ENCODE results near the gene FUZ. TPM values are rescaled to one million over a fixed set of nuclear protein-coding genes. Genes with fewer than 3 reads are reported as not detected.

Gene FUZ
- polyA plus RNA-seq, 4 donors, result 4.1 to 21.0 (median 10.0) TPM

DNA sequence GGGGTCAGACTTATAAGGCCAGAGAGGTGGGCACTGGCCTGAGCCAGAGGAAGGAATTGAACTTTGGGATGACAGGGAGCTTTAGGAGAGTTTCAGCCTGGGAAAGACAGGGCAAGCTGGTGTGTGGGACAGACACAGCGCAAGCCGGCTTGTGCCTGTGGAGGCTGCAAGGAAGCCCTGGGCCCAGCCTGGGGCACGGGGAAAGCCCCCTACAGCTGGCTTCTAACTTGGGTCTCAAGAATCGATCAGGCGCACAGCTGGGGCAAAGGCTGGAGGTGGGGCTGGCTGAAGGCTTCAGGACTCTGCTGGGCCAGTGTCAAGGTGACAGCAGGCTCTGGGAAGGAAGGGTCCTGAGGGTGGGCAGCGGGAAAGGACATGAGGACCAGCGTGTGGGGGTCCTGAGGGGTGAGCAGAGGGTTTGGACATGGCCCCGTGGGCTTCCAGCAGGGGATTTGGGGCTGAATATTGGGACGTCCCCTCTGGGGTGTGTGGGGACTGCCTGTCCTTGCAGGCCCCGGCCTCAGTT lies 40.8 kb upstream of the FUZ start:
- WGBS, 3 donors, result 76 to 87% (median 81%) methylated on average over 8 to 10 of the region's 10 CpGs
- Histone ChIP-seq H3K27me3 (ENCODE audit: control insufficient read depth in 3 of 3, insufficient read depth in 3 of 3, low read length in 3 of 3) (no peaks in the 10 kb centered on the region), H3K9me3 (ENCODE audit: control insufficient read depth in 2 of 2, insufficient read depth in 1 of 2, low read depth in 1 of 2, low read length in 1 of 2) (peaks cover 0 to 12% of the 10 kb centered on the region in 2 donors), H3K36me3 (ENCODE audit: control insufficient read depth in 3 of 3, insufficient read depth in 2 of 3, low read depth in 1 of 3, low read length in 3 of 3) (peaks cover 0 to 56% (median 10%) of the 10 kb centered on the region in 3 donors), H3K27ac (ENCODE audit: low read depth in 1 of 3, low read length in 2 of 3) (no peak overlapping the region), H3K4me1 (ENCODE audit: control insufficient read depth in 3 of 3, insufficient read depth in 2 of 3, low read depth in 1 of 3, low read length in 2 of 3) (peaks cover 0 to 27% (median 0%) of the 10 kb centered on the region in 3 donors), H3K4me3 (ENCODE audit: low read depth in 1 of 3, low read length in 3 of 3) (no peak overlapping the region)
- FAIRE-seq (no peak), DNase-seq (no peak)

DNA sequence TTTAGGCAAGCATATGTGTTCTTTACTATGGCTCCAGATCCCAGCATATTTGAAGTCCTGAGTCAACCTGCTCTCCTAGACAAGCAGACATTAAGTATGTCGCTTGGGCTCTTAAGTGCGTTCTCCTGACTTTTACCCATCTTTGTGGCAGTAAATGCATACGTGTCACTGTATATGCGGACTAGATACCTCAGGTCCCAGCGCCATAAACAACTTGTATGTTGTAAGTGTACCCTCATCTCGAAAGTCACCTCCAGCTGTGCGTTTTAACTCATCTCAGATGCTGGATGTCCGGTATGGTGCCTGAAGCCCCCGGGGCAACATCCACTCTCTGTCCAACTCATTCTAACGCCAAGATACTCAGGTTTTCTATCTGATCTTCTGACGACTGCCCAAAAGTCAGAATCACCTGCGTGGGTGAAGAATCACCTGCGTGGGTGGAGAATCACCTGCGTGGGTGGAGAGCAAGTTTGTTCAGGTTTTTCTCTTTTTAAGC lies 39.6 kb upstream of the FUZ start:
- DNase-seq (no peak), FAIRE-seq (no peak)
- peaks cover 0 to 18% of the 10 kb centered on the region in 2 donors for H3K9me3 ChIP-seq (ENCODE audit: control insufficient read depth in 2 of 2, insufficient read depth in 1 of 2, low read depth in 1 of 2, low read length in 1 of 2)
- peaks cover 0 to 44% (median 6%) of the 10 kb centered on the region in 3 donors for H3K36me3 ChIP-seq (ENCODE audit: control insufficient read depth in 3 of 3, insufficient read depth in 2 of 3, low read depth in 1 of 3, low read length in 3 of 3)
- H3K27ac ChIP-seq (ENCODE audit: low read depth in 1 of 3, low read length in 2 of 3), result no peak overlapping the region
- no peaks in the 10 kb centered on the region for H3K27me3 ChIP-seq (ENCODE audit: control insufficient read depth in 3 of 3, insufficient read depth in 3 of 3, low read length in 3 of 3)
- H3K4me3 ChIP-seq (ENCODE audit: low read depth in 1 of 3, low read length in 3 of 3), result peak overlapping the region in 1 of 3 donors; percentile 57
- peaks cover 0 to 27% (median 0%) of the 10 kb centered on the region in 3 donors for H3K4me1 ChIP-seq (ENCODE audit: control insufficient read depth in 3 of 3, insufficient read depth in 2 of 3, low read depth in 1 of 3, low read length in 2 of 3)
- 70 to 79% (median 74%) methylated on average over 14 of the region's 14 CpGs for WGBS, 3 donors

DNA sequence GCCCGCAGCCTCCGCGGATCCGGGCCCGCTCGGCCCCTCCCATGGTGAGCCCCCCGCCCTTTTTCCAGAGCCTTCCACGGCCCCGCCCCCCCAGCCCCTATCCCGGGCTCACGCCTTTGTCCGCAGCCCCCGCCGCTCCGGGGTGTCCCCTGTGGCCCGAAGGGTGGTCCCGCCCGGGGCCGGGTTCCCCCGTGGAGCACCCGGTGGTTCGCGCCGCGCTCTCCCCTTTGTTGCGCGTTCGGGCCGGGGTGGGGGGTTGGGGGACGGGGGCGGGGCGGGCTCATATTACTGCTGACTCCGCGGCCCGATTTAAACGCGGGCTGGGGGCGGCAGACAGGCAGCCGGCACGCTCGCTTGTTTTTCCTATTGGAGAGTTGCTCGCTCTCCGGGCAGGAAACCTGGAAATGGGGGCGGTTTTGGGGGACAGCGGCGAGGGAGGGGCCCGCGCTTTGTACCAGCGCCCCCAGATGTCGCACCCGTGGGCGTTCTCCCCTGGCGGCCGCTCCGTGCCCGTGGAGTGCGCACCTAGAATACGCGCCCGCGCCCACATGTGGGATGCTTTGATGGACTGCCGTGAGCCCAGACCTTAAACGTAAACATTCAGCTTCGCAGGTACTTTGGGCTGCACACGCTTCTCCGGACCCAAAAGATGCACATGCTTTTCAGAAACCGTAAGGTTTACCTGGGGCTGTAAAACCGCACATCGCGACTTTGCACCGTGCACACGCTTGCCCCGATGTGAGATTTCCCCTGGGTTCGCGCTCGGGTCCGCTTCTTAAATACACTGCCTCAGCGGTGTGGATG lies 38.6 kb upstream of the FUZ start:
- Histone ChIP-seq H3K36me3 (ENCODE audit: control insufficient read depth in 3 of 3, insufficient read depth in 2 of 3, low read depth in 1 of 3, low read length in 3 of 3) (peaks cover 0 to 33% (median 6%) of the 10 kb centered on the region in 3 donors), H3K4me1 (ENCODE audit: control insufficient read depth in 3 of 3, insufficient read depth in 2 of 3, low read depth in 1 of 3, low read length in 2 of 3) (peaks cover 0 to 27% (median 0%) of the 10 kb centered on the region in 3 donors), H3K27ac (ENCODE audit: low read depth in 1 of 3, low read length in 2 of 3) (peak overlapping the region; percentile 15 to 98 (median 93)), H3K9me3 (ENCODE audit: control insufficient read depth in 2 of 2, insufficient read depth in 1 of 2, low read depth in 1 of 2, low read length in 1 of 2) (peaks cover 0 to 18% of the 10 kb centered on the region in 2 donors), H3K4me3 (ENCODE audit: low read depth in 1 of 3, low read length in 3 of 3) (peak overlapping the region; percentile 57 to 92 (median 91)), H3K27me3 (ENCODE audit: control insufficient read depth in 3 of 3, insufficient read depth in 3 of 3, low read length in 3 of 3) (no peaks in the 10 kb centered on the region)
- DNase-seq, result peak; percentile 24 to 46
- no peak for FAIRE-seq
- 1 to 2% (median 2%) methylated on average over 63 to 78 of the region's 78 CpGs for WGBS, 3 donors

DNA sequence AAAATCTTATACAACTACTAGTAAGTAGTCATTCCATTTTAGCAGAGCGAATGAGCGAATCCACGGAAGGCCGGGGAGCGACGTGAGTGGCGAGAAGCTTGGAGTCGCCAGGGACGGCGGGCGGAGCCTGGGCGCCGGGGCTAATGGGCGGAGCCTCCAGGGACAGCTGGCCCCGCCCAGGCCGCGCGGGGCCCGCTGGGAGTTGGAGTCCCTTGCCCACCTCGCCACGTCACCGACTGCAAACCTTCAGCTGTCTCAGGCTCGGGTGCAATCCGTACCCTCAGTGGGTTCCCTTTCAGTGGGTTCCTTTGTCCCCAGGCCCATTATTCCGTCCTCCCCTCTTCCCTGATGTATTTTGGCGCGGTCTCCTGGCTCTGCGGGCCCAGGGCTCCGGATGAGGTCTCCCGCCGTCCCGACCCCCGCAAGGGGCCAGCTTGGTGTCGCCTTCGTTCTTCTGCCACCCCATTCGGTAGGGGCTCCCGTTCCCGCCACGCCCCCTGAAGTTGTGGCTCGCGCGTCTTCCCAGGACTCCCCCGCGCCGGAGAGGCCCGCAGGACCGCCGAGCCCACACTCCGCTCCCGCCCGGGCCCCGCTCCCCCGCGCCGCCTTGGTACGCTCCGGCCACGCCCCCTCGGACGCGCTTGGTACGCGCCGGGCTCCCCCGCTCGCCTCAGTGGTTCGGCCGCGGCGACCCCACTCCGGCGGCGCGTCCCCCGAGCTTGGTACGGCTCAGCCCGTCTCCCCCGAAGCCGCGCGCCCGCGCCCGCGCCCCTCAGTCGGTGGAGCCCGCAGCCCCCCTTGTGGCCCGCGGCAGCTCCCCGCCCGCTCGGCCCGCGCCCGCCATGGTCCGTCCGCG lies 37.6 kb upstream of the FUZ start, which contains the start of gene PTOV1:
Gene PTOV1 (plus strand): TSS at position 673 of the 856 bp plus-strand sequence.
- DNase-seq, result peak; percentile 93 to 95
- H3K4me1 ChIP-seq (ENCODE audit: control insufficient read depth in 3 of 3, insufficient read depth in 2 of 3, low read depth in 1 of 3, low read length in 2 of 3), result peaks cover 0 to 27% (median 0%) of the 10 kb centered on the region in 3 donors
- no peak for FAIRE-seq
- H3K36me3 ChIP-seq (ENCODE audit: control insufficient read depth in 3 of 3, insufficient read depth in 2 of 3, low read depth in 1 of 3, low read length in 3 of 3), result peaks cover 0 to 26% (median 6%) of the 10 kb centered on the region in 3 donors
- 1 to 3% (median 3%) methylated on average over 49 to 98 of the region's 98 CpGs for WGBS, 3 donors
- peaks cover 0 to 18% of the 10 kb centered on the region in 2 donors for H3K9me3 ChIP-seq (ENCODE audit: control insufficient read depth in 2 of 2, insufficient read depth in 1 of 2, low read depth in 1 of 2, low read length in 1 of 2)
- H3K27me3 ChIP-seq (ENCODE audit: control insufficient read depth in 3 of 3, insufficient read depth in 3 of 3, low read length in 3 of 3), result no peaks in the 10 kb centered on the region
- H3K27ac ChIP-seq (ENCODE audit: low read depth in 1 of 3, low read length in 2 of 3), result peak within 1 kb of the TSS; percentile 93 to 100 (median 98)
- H3K4me3 ChIP-seq (ENCODE audit: low read depth in 1 of 3, low read length in 3 of 3), result peak within 1 kb of the TSS; percentile 91 to 92 (median 92)

DNA sequence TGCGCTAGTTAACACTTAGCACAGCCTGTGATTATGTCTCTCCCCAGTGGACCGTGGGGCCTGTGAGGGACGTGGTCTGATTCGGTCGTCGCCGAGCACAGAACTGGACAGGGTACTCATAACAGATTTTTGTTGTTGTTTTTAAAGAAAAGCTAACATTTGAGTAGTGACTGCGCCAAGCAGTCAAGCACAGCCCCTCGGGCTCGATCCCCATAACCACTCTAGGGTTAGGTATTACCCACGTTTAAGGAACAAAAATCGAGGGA lies 37.1 kb upstream of the FUZ start:
- H3K4me3 ChIP-seq (ENCODE audit: low read depth in 1 of 3, low read length in 3 of 3), result peak overlapping the region; percentile 91 to 92 (median 92)
- FAIRE-seq (no peak), DNase-seq (no peak)
- peaks cover 0 to 18% of the 10 kb centered on the region in 2 donors for H3K9me3 ChIP-seq (ENCODE audit: control insufficient read depth in 2 of 2, insufficient read depth in 1 of 2, low read depth in 1 of 2, low read length in 1 of 2)
- H3K27me3 ChIP-seq (ENCODE audit: control insufficient read depth in 3 of 3, insufficient read depth in 3 of 3, low read length in 3 of 3), result no peaks in the 10 kb centered on the region
- H3K27ac ChIP-seq (ENCODE audit: low read depth in 1 of 3, low read length in 2 of 3), result peak overlapping the region in 2 of 3 donors; percentile 32 to 100
- peaks cover 0 to 21% (median 2%) of the 10 kb centered on the region in 3 donors for H3K36me3 ChIP-seq (ENCODE audit: control insufficient read depth in 3 of 3, insufficient read depth in 2 of 3, low read depth in 1 of 3, low read length in 3 of 3)
- H3K4me1 ChIP-seq (ENCODE audit: control insufficient read depth in 3 of 3, insufficient read depth in 2 of 3, low read depth in 1 of 3, low read length in 2 of 3), result peaks cover 0 to 27% (median 0%) of the 10 kb centered on the region in 3 donors
- WGBS, 3 donors, result 49 to 63% (median 58%) methylated on average over 12 of the region's 12 CpGs

DNA sequence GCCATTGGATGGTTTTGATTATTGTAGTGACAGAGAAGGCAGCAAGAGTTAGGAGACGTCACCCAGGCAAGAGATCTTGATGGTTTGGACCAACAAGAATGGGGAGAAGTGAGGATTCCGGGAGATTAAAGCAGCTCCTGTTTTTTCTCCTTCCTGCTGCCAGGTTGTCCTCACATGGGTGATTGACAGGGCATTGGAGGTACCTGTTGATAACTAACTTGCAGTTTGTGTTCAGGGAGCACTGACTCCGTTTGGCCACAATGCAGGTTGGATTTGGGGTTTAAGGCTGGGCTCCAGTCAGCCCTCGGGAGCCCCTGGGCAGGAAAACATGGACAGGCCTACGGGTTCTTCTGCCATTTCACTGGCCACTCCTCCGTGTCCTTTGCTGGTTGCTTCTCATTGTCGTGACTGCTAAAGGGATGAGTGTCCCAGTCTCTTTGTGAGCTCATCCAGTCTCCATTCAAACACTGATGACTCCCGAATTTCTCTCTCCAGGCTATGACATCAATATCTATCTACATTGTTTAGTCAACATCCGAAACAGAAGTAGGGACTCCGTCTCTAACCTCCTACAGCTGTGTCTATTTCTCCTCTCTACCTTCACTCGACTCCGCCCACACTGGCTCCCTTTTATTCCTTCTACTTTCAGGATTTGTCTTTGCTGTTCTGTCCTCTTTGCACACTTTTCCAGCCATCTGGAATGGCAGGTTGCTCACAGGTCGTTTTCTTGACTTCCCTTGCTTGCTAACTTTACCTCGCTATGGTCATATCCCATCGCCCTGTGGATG lies 36.5 kb upstream of the FUZ start:
- Histone ChIP-seq H3K4me3 (ENCODE audit: low read depth in 1 of 3, low read length in 3 of 3) (peak overlapping the region in 1 of 3 donors; percentile 92), H3K36me3 (ENCODE audit: control insufficient read depth in 3 of 3, insufficient read depth in 2 of 3, low read depth in 1 of 3, low read length in 3 of 3) (peaks cover 0 to 15% (median 0%) of the 10 kb centered on the region in 3 donors), H3K9me3 (ENCODE audit: control insufficient read depth in 2 of 2, insufficient read depth in 1 of 2, low read depth in 1 of 2, low read length in 1 of 2) (peaks cover 0 to 18% of the 10 kb centered on the region in 2 donors), H3K27me3 (ENCODE audit: control insufficient read depth in 3 of 3, insufficient read depth in 3 of 3, low read length in 3 of 3) (no peaks in the 10 kb centered on the region), H3K27ac (ENCODE audit: low read depth in 1 of 3, low read length in 2 of 3) (peak overlapping the region in 2 of 3 donors; percentile 32 to 100), H3K4me1 (ENCODE audit: control insufficient read depth in 3 of 3, insufficient read depth in 2 of 3, low read depth in 1 of 3, low read length in 2 of 3) (peaks cover 0 to 27% (median 0%) of the 10 kb centered on the region in 3 donors)
- no peak for FAIRE-seq
- 82 to 90% (median 89%) methylated on average over 15 of the region's 15 CpGs for WGBS, 3 donors
- no peak for DNase-seq

DNA sequence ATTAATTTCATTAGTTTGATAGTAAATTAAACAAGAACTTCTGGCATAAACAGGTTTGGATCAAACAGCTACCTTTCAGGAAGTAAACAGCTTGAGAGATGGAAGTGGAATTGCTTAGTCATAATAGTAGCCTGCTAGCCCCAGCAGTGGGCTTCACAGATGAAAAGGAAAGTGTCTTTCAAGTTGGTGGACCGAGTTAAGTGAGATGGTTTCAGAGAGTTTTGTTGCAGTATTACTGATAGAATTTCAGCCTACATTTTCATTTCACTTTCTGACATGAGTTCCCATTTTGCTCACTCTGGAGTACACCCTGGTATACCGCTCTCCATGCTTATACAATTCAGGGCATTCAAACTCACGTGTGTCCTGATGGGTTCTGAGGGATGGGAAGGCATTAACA lies 35.8 kb upstream of the FUZ start:
- FAIRE-seq (no peak), DNase-seq (no peak)
- H3K4me1 ChIP-seq (ENCODE audit: control insufficient read depth in 3 of 3, insufficient read depth in 2 of 3, low read depth in 1 of 3, low read length in 2 of 3), result peaks cover 0 to 20% (median 0%) of the 10 kb centered on the region in 3 donors
- no peak overlapping the region for H3K27ac ChIP-seq (ENCODE audit: low read depth in 1 of 3, low read length in 2 of 3)
- H3K36me3 ChIP-seq (ENCODE audit: control insufficient read depth in 3 of 3, insufficient read depth in 2 of 3, low read depth in 1 of 3, low read length in 3 of 3), result peaks cover 0 to 8% (median 0%) of the 10 kb centered on the region in 3 donors
- H3K9me3 ChIP-seq (ENCODE audit: control insufficient read depth in 2 of 2, insufficient read depth in 1 of 2, low read depth in 1 of 2, low read length in 1 of 2), result peaks cover 0 to 18% of the 10 kb centered on the region in 2 donors
- no peaks in the 10 kb centered on the region for H3K27me3 ChIP-seq (ENCODE audit: control insufficient read depth in 3 of 3, insufficient read depth in 3 of 3, low read length in 3 of 3)
- WGBS, 3 donors, result 61 to 83% (median 78%) methylated on average over 3 of the region's 3 CpGs
- H3K4me3 ChIP-seq (ENCODE audit: low read depth in 1 of 3, low read length in 3 of 3), result no peak overlapping the region

All from small intestine (tissue), 7 donors.